HepG2 (cell line): Measurements from ENCODE around the gene CT47A1. TPM values are rescaled to one million over a fixed set of nuclear protein-coding genes. Genes with fewer than 3 reads are reported as not detected.
A peak's percentile ranks its signal among the peaks of the same experiment; 100 is the strongest.

Source experiments
- ATAC-seq: fragments of 200-7000 bp; cut with Tn5 transposase; 3 replicates; pipeline ENCODE4 v1.9.1; 2020; ENCODE audit warnings: mild to moderate bottlenecking, moderate library complexity
- BruUV-seq: library from RNA; stranded (reverse); fragments of 400-500 nt; replicated peaks from 2 replicates; lab custom pipeline; 2021; lab: Mats Ljungman, UMichigan
- CTCF ChIA-PET: fragments of 300-600 bp; formaldehyde crosslinking; extraction: SDS; loops from one replicate; lab custom pipeline; 2021; ENCODE audit warnings: low total read pairs, inconsistent platforms, low intra/inter-chr PET ratio; lab: Yijun Ruan, JAX
- POLR2A ChIA-PET: fragments of 350-600 bp; sonication (Branson Sonifier 250); formaldehyde crosslinking; loops from one replicate; lab custom pipeline; 2020; ENCODE audit warnings: antibody characterized with exemption, inconsistent platforms; lab: Yijun Ruan, JAX
- DNase-seq: peaks from one replicate; pipeline ENCODE4 v3.0.0-alpha.2; 2015; ENCODE audit warnings: low spot score
- FAIRE-seq: peaks from 3 replicates; lab custom pipeline; 2011; peaks lifted over from hg19 to GRCh38; lab: Jason Lieb, UNC
- H2AFZ ChIP-seq: one replicate; pipeline ENCODE4 v1.6.1; 2011; ENCODE audit warnings: low read length, inconsistent platforms
- H3K27ac ChIP-seq: fragments of 300-600 bp; 3 replicates; pipeline ENCODE4 v1.8.0; 2011; ENCODE audit warnings: mixed run types, mild to moderate bottlenecking, mixed read lengths, low read length, inconsistent platforms; ENCODE audit not compliant: insufficient read depth; ENCODE audit errors: extremely low read length
- H3K27me3 ChIP-seq, 2 experiments: fragments of 200-600 bp in 1 of 2; 2 replicates in 1 of 2; 3 replicates in 1 of 2; pipeline versions ENCODE4 v1.6.0 to v1.8.0; 2011; ENCODE audit warnings: low read length in 2 of 2, mild to moderate bottlenecking in 2 of 2, moderate library complexity in 2 of 2, inconsistent platforms in 1 of 2; ENCODE audit not compliant: insufficient read depth in 2 of 2, control insufficient read depth in 1 of 2
- H3K36me3 ChIP-seq, 2 experiments: fragments of 200-600 bp in 1 of 2; replicated peaks in 1 of 2; 2 replicates in 1 of 2; 3 replicates in 1 of 2; pipeline versions ENCODE4 v1.5.1 to v1.8.0; 2011; ENCODE audit warnings: low read length in 2 of 2, inconsistent platforms in 1 of 2; ENCODE audit not compliant: insufficient read depth in 2 of 2, control insufficient read depth in 1 of 2
- H3K4me1 ChIP-seq: 2 replicates; pipeline ENCODE4 v1.5.1; 2012; ENCODE audit warnings: low read length, inconsistent platforms; ENCODE audit not compliant: insufficient read depth
- H3K4me2 ChIP-seq: 2 replicates; pipeline ENCODE4 v1.6.0; 2011; ENCODE audit warnings: low read depth, low read length, inconsistent platforms
- H3K4me3 ChIP-seq, 3 experiments: fragments of 200-600 bp in 1 of 3; sonication (generic), shearing (Covaris generic) in 1 of 3; replicated peaks in 1 of 3; 2 replicates each; pipeline ENCODE4 v1.5.1; 2011 to 2016; ENCODE audit warnings: low read length in 3 of 3, inconsistent platforms in 2 of 3, low read depth in 2 of 3, mild to moderate bottlenecking in 2 of 3, control low read depth in 1 of 3, mixed read lengths in 1 of 3; ENCODE audit not compliant: insufficient read depth in 1 of 3
- H3K79me2 ChIP-seq: one replicate; pipeline ENCODE4 v1.6.1; 2011; ENCODE audit warnings: low read length, inconsistent platforms; ENCODE audit not compliant: insufficient read depth
- H3K9ac ChIP-seq: 2 replicates; pipeline ENCODE4 v1.6.0; 2011; ENCODE audit warnings: mild to moderate bottlenecking, low read depth, low read length, inconsistent platforms; ENCODE audit not compliant: insufficient read depth
- H3K9me3 ChIP-seq: 2 replicates; pipeline ENCODE4 v1.5.1; 2012; ENCODE audit warnings: mild to moderate bottlenecking, low read length
- H4K20me1 ChIP-seq: 2 replicates; pipeline ENCODE4 v1.6.0; 2011; ENCODE audit warnings: inconsistent platforms, mild to moderate bottlenecking, low read length, moderate library complexity; ENCODE audit not compliant: insufficient read depth
- ARID5B ChIP-seq: IDR thresholded peaks from 2 replicates; pipeline ENCODE4 v1.4.0; 2020; ENCODE audit warnings: mild to moderate bottlenecking, missing genetic modification reagents
- DMTF1 ChIP-seq: sonication (generic); formaldehyde crosslinking; IDR thresholded peaks from 2 replicates; pipeline ENCODE4 v1.4.0; 2020; ENCODE audit warnings: mild to moderate bottlenecking, missing genetic modification reagents
- EP300 ChIP-seq, 3 experiments: sonication (generic) in 1 of 3; formaldehyde crosslinking in 1 of 3; IDR thresholded peaks; 2 replicates each; pipeline versions ENCODE4 v1.5.1 to v1.6.1; 2011 to 2020; ENCODE audit warnings: low read depth in 2 of 3, low read length in 2 of 3, borderline replicate concordance in 1 of 3, improper control_type of control experiment in 1 of 3, mild to moderate bottlenecking in 1 of 3, missing genetic modification reagents in 1 of 3, moderate library complexity in 1 of 3
- GZF1 ChIP-seq: sonication (generic); formaldehyde crosslinking; IDR thresholded peaks from 2 replicates; pipeline ENCODE4 v1.5.1; 2020; ENCODE audit warnings: mild to moderate bottlenecking, missing genetic modification reagents
- POGZ ChIP-seq: sonication (generic); formaldehyde crosslinking; IDR thresholded peaks from 2 replicates; pipeline ENCODE4 v1.4.0; 2020; ENCODE audit warnings: mild to moderate bottlenecking, missing genetic modification reagents
- PRMT3 ChIP-seq: sonication (generic); formaldehyde crosslinking; IDR thresholded peaks from 2 replicates; pipeline ENCODE4 v1.8.1; 2022; ENCODE audit warnings: low read depth, mild to moderate bottlenecking, moderate library complexity, missing genetic modification reagents, borderline replicate concordance
- TCF7 ChIP-seq: sonication (generic); IDR thresholded peaks from 2 replicates; pipeline ENCODE4 v1.6.1; 2016; ENCODE audit warnings: antibody characterized with exemption, low read depth
- ZNF563 ChIP-seq: sonication (generic); formaldehyde crosslinking; IDR thresholded peaks from 2 replicates; pipeline ENCODE4 v1.8.0; 2022; ENCODE audit warnings: mild to moderate bottlenecking, moderate library complexity, missing genetic modification reagents
- ZNF605 ChIP-seq: sonication (generic); formaldehyde crosslinking; IDR thresholded peaks from 2 replicates; pipeline ENCODE4 v1.8.0; 2022; ENCODE audit warnings: mild to moderate bottlenecking, missing genetic modification reagents
- ZNF891 ChIP-seq: sonication (generic); formaldehyde crosslinking; IDR thresholded peaks from 2 replicates; pipeline ENCODE4 v1.5.0; 2020; ENCODE audit warnings: mild to moderate bottlenecking, missing genetic modification reagents
- WGBS: methylation state at CpG from one replicate; pipeline ENCODE4 v1.1.6; 2017; ENCODE audit warnings: low lambda C conversion rate; 5-methylcytosine and 5-hydroxymethylcytosine counted together
- in situ Hi-C: cut with HindIII; loops from 2 replicates; pipeline ENCODE4 v1.10.0; 2017; ENCODE audit warnings: low pct_unique_long_range_greater_than_20kb; ENCODE audit not compliant: extremely low pct_ligation_motif_present
- intact Hi-C: fragments of 100-400 bp; cut with micrococcal nuclease; formaldehyde crosslinking; loops from one replicate; pipeline ENCODE4 v1.10.0; 2022; ENCODE audit not compliant: unreplicated experiment
- polyA plus RNA-seq, 8 experiments: library from polyadenylated mRNA; depleted of rRNA in 3 of 8; stranded (reverse) in 7 of 8; unstranded in 1 of 8; fragments of >200 nt; fragmentation: Illumina TruSeq in 4 of 8; extraction: Trizol in 4 of 8; gene quantifications; 2 replicates each; pipeline versions ENCODE4 v1.2.1 to v1.2.3, GENCODE V29; 2011 to 2016; ENCODE audit warnings: low read depth in 4 of 8, missing spikeins in 1 of 8, mixed read lengths in 1 of 8; ENCODE audit not compliant: insufficient read depth in 1 of 8
- total RNA-seq, 5 experiments: library from RNA; depleted of rRNA; stranded (reverse); fragments of >200 nt; fragmentation: Illumina TruSeq; extraction: Trizol; gene quantifications; 2 replicates each; pipeline ENCODE4 v1.2.3, GENCODE V29; 2016; ENCODE audit warnings: low read depth in 1 of 5

CT47A1 gene
- total and polyA plus RNA-seq, 2 of the 13 experiments (the other 11 are each of a cell fraction or from before 2014, with no cell fraction given) = not detected

DNA sequence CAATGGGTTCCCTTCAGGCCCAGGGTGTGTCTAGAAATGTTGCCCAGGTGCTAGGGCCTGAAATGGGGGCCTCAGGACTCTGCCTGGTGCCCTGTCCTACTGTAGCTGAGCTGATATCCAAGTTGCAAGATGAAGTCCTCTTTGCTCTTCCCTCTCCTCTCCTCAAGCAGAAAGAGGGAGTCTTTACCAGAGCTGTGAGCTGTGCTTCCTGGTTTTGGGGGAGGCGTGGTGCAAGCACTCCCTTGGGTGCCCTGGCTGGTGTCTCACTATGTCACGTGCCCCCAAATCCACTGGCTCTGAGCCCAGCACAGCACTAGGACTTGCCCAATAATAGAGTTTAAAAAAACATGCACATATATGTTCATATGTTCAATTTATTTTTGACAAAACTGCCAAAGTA is 29.3 kb upstream of the CT47A1 start:
- DNase-seq (no peak), FAIRE-seq (no peak), ATAC-seq (no peak)
- Histone ChIP-seq H3K4me3 (no peak overlapping the region), H3K9me3 (peaks cover 6% of the 10 kb centered on the region), H3K9ac (no peak overlapping the region), H3K27me3 (no peaks in the 10 kb centered on the region), H3K4me1 (peaks cover 39% of the 10 kb centered on the region), H3K36me3 (no peaks in the 10 kb centered on the region), H3K27ac (no peak overlapping the region), H3K79me2 (no peaks in the 10 kb centered on the region), H3K4me2 (no peak overlapping the region), H4K20me1 (no peaks in the 10 kb centered on the region), H2AFZ (no peak overlapping the region)
- BruUV-seq = no TSS peak
- TF ChIP-seq ZNF563 (CRISPR knock-in tag) = peak; percentile 54
- no peak for TF ChIP-seq PRMT3 (CRISPR knock-in tag)
- TF ChIP-seq ZNF891 (CRISPR knock-in tag) = no peak
- TF ChIP-seq GZF1 = no peak
- TF ChIP-seq DMTF1 (CRISPR knock-in tag) = no peak
- in situ Hi-C loops (no loop called here), intact Hi-C loops (no loop called here)
- ChIA-PET CTCF (no interaction called here), POLR2A (no interaction called here)
- WGBS = 100% methylated on average over 1 of the region's 2 CpGs

- no peaks in the 10 kb centered on the region for H3K79me2 ChIP-seq
- peaks cover 48% of the 10 kb centered on the region for H3K4me1 ChIP-seq
- H3K9ac ChIP-seq = no peak overlapping the region
- CTCF ChIA-PET = no interaction called here
- no peaks in the 10 kb centered on the region for H4K20me1 ChIP-seq
- peak; percentile 97 for ATAC-seq
- intact Hi-C loops = no loop called here
- no peak overlapping the region for H3K4me3 ChIP-seq
- FAIRE-seq = peak; percentile 46
- H2AFZ ChIP-seq = no peak overlapping the region
- no peaks in the 10 kb centered on the region for H3K27me3 ChIP-seq
- H3K27ac ChIP-seq = peak overlapping the region; percentile 68
- POLR2A ChIA-PET = no interaction called here
- BruUV-seq = no TSS peak
- no peaks in the 10 kb centered on the region for H3K36me3 ChIP-seq
- peak overlapping the region; percentile 11; the same call in 1 of the 2 replicates for H3K4me2 ChIP-seq
- in situ Hi-C loops = no loop called here
- peak; percentile 66 for DNase-seq
- peaks cover 6% of the 10 kb centered on the region for H3K9me3 ChIP-seq
- no peak for TF ChIP-seq ZNF605 (CRISPR knock-in tag)
- TF ChIP-seq ARID5B = peak; percentile 29; the same call in 1 of the 2 replicates
- peak in 1 of 2 experiments; percentile 22; a peak in 1 of 4 replicates for TF ChIP-seq EP300 (IDR thresholded peaks at IDR 0.05; ENCODE audit: low read depth in 2 of 2, low read length in 2 of 2)
- TF ChIP-seq EP300 (CRISPR knock-in tag; IDR thresholded peaks at IDR 0.05; ENCODE audit: borderline replicate concordance) = no peak
- TF ChIP-seq POGZ (CRISPR knock-in tag) = peak; percentile 66
- no peak for TF ChIP-seq TCF7
These were observed 28.4 kb upstream of the CT47A1 start for GRCh38 chrX:121013897-121014455.
